Hepatocyte (in vitro differentiated cells): ENCODE data around the gene PRKRIP1.

ENCODE experiments used
- CTCF ChIP-seq: fragments of 200-600 bp; sonication (generic); IDR thresholded peaks from 2 replicates; pipeline ENCODE4 v1.5.1; 2016; ENCODE audit warnings: antibody characterized with exemption, mild to moderate bottlenecking; ENCODE audit not compliant: poor library complexity
- EZH2phosphoT487 ChIP-seq: fragments of 200-600 bp; sonication (generic); IDR thresholded peaks from one replicate; pipeline ENCODE4 v1.6.1; 2018; ENCODE audit warnings: antibody characterized with exemption, mild to moderate bottlenecking, low read depth, moderate library complexity; ENCODE audit not compliant: unreplicated experiment, severe bottlenecking

- no peak for TF ChIP-seq CTCF
- no peak for TF ChIP-seq EZH2phosphoT487
These were observed 55.4 kb downstream of the PRKRIP1 start for GRCh38 chr7:102451371-102452054.
